Measurements from ENCODE around the gene CRACR2B.

CRACR2B gene

GRCh38 chr11:810040-810567 lies 17.6 kb upstream of the CRACR2B start:
- no peak for DNase-seq (ENCODE audit: low read depth, low spot score)

GRCh38 chr11:811446-812245 lies 16.1 kb upstream of the CRACR2B start:
- no peak for DNase-seq (ENCODE audit: low read depth, low spot score)

- no peak for DNase-seq (ENCODE audit: low read depth, low spot score)
These were observed 15.3 kb upstream of the CRACR2B start for GRCh38 chr11:812390-812789.

- DNase-seq (ENCODE audit: low read depth, low spot score) = no peak
These were observed 14.7 kb upstream of the CRACR2B start for GRCh38 chr11:813072-813455.

- DNase-seq (ENCODE audit: low read depth, low spot score) = no peak
These were observed 14.1 kb upstream of the CRACR2B start for GRCh38 chr11:813456-814096.

- DNase-seq (ENCODE audit: low read depth, low spot score) = no peak
These were observed 11.9 kb upstream of the CRACR2B start for GRCh38 chr11:815675-816432.

GRCh38 chr11:816433-816779 lies 11.3 kb upstream of the CRACR2B start:
- DNase-seq (ENCODE audit: low read depth, low spot score) = no peak

- no peak for DNase-seq (ENCODE audit: low read depth, low spot score)
These were observed 9.2 kb upstream of the CRACR2B start, which contains the start of gene PNPLA2 for GRCh38 chr11:818396-819128. Gene PNPLA2 (plus strand): TSS chr11:818914. CDS start chr11:819719, 805 bp downstream.

GRCh38 chr11:819129-819931 lies 8.4 kb upstream of the CRACR2B start:
- no peak for DNase-seq (ENCODE audit: low read depth, low spot score)

- DNase-seq (ENCODE audit: low read depth, low spot score) = no peak
These were observed 7.6 kb upstream of the CRACR2B start for GRCh38 chr11:819943-820649.

GRCh38 chr11:820655-821511 lies 6.8 kb upstream of the CRACR2B start:
- no peak for DNase-seq (ENCODE audit: low read depth, low spot score)

GRCh38 chr11:821512-822371 lies 6.0 kb upstream of the CRACR2B start:
- DNase-seq (ENCODE audit: low read depth, low spot score) = no peak

GRCh38 chr11:823441-824291 lies 4.1 kb upstream of the CRACR2B start:
- no peak for DNase-seq (ENCODE audit: low read depth, low spot score)

GRCh38 chr11:824292-824880 lies 3.3 kb upstream of the CRACR2B start:
- DNase-seq (ENCODE audit: low read depth, low spot score) = no peak

- DNase-seq (ENCODE audit: low read depth, low spot score) = no peak
These were observed 2.8 kb upstream of the CRACR2B start for GRCh38 chr11:824942-825341.

- DNase-seq (ENCODE audit: low read depth, low spot score) = no peak
These were observed 2.1 kb upstream of the CRACR2B start for GRCh38 chr11:825366-826226.

Data from brain pericyte (primary cell).